PC-9 (cell line): ENCODE data around the gene SERINC5.

Source experiments
- EZH2 ChIP-seq: fragments of 200-600 bp; sonication (generic); IDR thresholded peaks from 2 replicates; pipeline ENCODE4 v1.8.0; 2017; ENCODE audit warnings: antibody characterized with exemption, low read depth
- TF ChIP-seq, protein P1 (sequence below): fragments of 200-600 bp; sonication (generic); conservative IDR thresholded peaks from 2 replicates; pipeline ENCODE4 v1.6.1; 2017; ENCODE audit warnings: mixed run types, antibody characterized with exemption, mild to moderate bottlenecking, moderate library complexity

- TF ChIP-seq, protein P1, sequence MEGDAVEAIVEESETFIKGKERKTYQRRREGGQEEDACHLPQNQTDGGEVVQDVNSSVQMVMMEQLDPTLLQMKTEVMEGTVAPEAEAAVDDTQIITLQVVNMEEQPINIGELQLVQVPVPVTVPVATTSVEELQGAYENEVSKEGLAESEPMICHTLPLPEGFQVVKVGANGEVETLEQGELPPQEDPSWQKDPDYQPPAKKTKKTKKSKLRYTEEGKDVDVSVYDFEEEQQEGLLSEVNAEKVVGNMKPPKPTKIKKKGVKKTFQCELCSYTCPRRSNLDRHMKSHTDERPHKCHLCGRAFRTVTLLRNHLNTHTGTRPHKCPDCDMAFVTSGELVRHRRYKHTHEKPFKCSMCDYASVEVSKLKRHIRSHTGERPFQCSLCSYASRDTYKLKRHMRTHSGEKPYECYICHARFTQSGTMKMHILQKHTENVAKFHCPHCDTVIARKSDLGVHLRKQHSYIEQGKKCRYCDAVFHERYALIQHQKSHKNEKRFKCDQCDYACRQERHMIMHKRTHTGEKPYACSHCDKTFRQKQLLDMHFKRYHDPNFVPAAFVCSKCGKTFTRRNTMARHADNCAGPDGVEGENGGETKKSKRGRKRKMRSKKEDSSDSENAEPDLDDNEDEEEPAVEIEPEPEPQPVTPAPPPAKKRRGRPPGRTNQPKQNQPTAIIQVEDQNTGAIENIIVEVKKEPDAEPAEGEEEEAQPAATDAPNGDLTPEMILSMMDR: no peak
- no peak for TF ChIP-seq EZH2
These were observed 43.8 kb upstream of the SERINC5 start for GRCh38 chr5:80299601-80300000.
